H1 (cell line): Measurements from ENCODE around the gene SNX12. TPM values are rescaled to one million over a fixed set of nuclear protein-coding genes. Genes with fewer than 3 reads are reported as not detected.
A peak's percentile ranks its signal among the peaks of the same experiment; 100 is the strongest.

ENCODE experiments used
- CTCF ChIA-PET: fragments of 300-600 bp; sonication (Branson Sonifier 250); formaldehyde crosslinking; loops from one replicate; lab custom pipeline; 2021; ENCODE audit not compliant: partially characterized antibody; lab: Charles Lee
- POLR2A ChIA-PET: fragments of 300-600 bp; sonication (Branson Sonifier 250); formaldehyde crosslinking; loops from one replicate; lab custom pipeline; 2021; ENCODE audit warnings: inconsistent platforms; ENCODE audit not compliant: partially characterized antibody; lab: Charles Lee
- DNase-seq, 2 experiments: peaks; one replicate each; pipeline versions ENCODE4 v3.0.0 to v3.0.0-alpha.2; 2010 to 2022; ENCODE audit warnings: low spot score in 2 of 2, low read depth in 1 of 2, mixed read lengths in 1 of 2
- FAIRE-seq: peaks from 2 replicates; lab custom pipeline; 2011; peaks lifted over from hg19 to GRCh38; lab: Jason Lieb, UNC
- H2AFZ ChIP-seq: 2 replicates; pipeline ENCODE4 v1.8.1; 2012; ENCODE audit warnings: low read length, inconsistent platforms
- H2AK5ac ChIP-seq: 2 replicates; pipeline ENCODE4 v1.6.1; 2013; ENCODE audit warnings: low read depth, low read length
- H2BK120ac ChIP-seq: replicated peaks from 2 replicates; pipeline ENCODE3; 2013; ENCODE audit warnings: low read depth, low read length, inconsistent platforms
- H2BK12ac ChIP-seq: 2 replicates; pipeline ENCODE4 v1.6.1; 2013; ENCODE audit warnings: low read depth, low read length
- H2BK15ac ChIP-seq: 2 replicates; pipeline ENCODE4 v1.6.1; 2013; ENCODE audit warnings: low read length
- H2BK20ac ChIP-seq: 2 replicates; pipeline ENCODE4 v1.6.1; 2013; ENCODE audit warnings: low read length
- H2BK5ac ChIP-seq: 2 replicates; pipeline ENCODE4 v1.6.1; 2013; ENCODE audit warnings: low read depth, low read length
- H3K14ac ChIP-seq: 2 replicates; pipeline ENCODE4 v1.6.1; 2013; ENCODE audit warnings: inconsistent platforms; ENCODE audit not compliant: insufficient read length
- H3K18ac ChIP-seq: 2 replicates; pipeline ENCODE4 v1.6.1; 2013; ENCODE audit warnings: low read length; ENCODE audit errors: extremely low read depth
- H3K23ac ChIP-seq: 2 replicates; pipeline ENCODE4 v1.6.1; 2013; ENCODE audit warnings: inconsistent platforms; ENCODE audit not compliant: insufficient read length
- H3K23me2 ChIP-seq: 2 replicates; pipeline ENCODE4 v1.6.1; 2013; ENCODE audit warnings: low read depth, low read length
- H3K27ac ChIP-seq: 2 replicates; pipeline ENCODE4 v1.6.1; 2011; ENCODE audit warnings: low read depth, low read length, inconsistent platforms
- H3K27me3 ChIP-seq, 4 experiments: replicated peaks in 1 of 4; 1 replicate in 1 of 4; 2 replicates in 3 of 4; pipeline versions ENCODE4 v1.6.1 to v1.8.1; 2011 to 2013; ENCODE audit warnings: low read length in 3 of 4, mild to moderate bottlenecking in 3 of 4, inconsistent platforms in 2 of 4, mixed read lengths in 2 of 4, moderate library complexity in 1 of 4; ENCODE audit not compliant: control insufficient read depth in 3 of 4, insufficient read depth in 3 of 4; ENCODE audit errors: extremely low read depth in 1 of 4
- H3K36me3 ChIP-seq, 4 experiments: 2 replicates each; pipeline versions ENCODE4 v1.6.1 to v1.8.1; 2011 to 2013; ENCODE audit warnings: mild to moderate bottlenecking in 4 of 4, low read length in 3 of 4, moderate library complexity in 2 of 4, control low read depth in 1 of 4, inconsistent platforms in 1 of 4; ENCODE audit not compliant: insufficient read depth in 4 of 4, control insufficient read depth in 2 of 4
- H3K4ac ChIP-seq: replicated peaks from 2 replicates; pipeline ENCODE3; 2013; ENCODE audit warnings: low read length, low read depth, mixed read lengths, inconsistent platforms; ENCODE audit not compliant: insufficient read length
- H3K4me1 ChIP-seq, 4 experiments: replicated peaks in 1 of 4; 1 replicate in 1 of 4; 2 replicates in 3 of 4; pipeline versions ENCODE4 v1.6.1 to v1.8.1; 2011 to 2013; ENCODE audit warnings: low read length in 3 of 4, inconsistent platforms in 2 of 4, mixed read lengths in 1 of 4; ENCODE audit not compliant: insufficient read depth in 4 of 4, control insufficient read depth in 3 of 4
- H3K4me2 ChIP-seq, 2 experiments: 2 replicates each; pipeline versions ENCODE4 v1.6.1 to v1.8.1; 2011 to 2013; ENCODE audit warnings: low read depth in 2 of 2, low read length in 2 of 2, control low read depth in 1 of 2, inconsistent platforms in 1 of 2, mild to moderate bottlenecking in 1 of 2; ENCODE audit not compliant: insufficient read depth in 1 of 2
- H3K4me3 ChIP-seq, 4 experiments: fragments of 200-600, 300-600 bp in 1 of 4; sonication (generic), shearing (Covaris generic), sonication (Bioruptor Twin) in 1 of 4; 2 replicates each; pipeline versions ENCODE4 v1.5.1 to v1.8.1; 2011 to 2016; ENCODE audit warnings: low read length in 4 of 4, low read depth in 3 of 4, control low read depth in 2 of 4, inconsistent platforms in 2 of 4, mild to moderate bottlenecking in 2 of 4, mixed read lengths in 1 of 4, moderate library complexity in 1 of 4; ENCODE audit not compliant: insufficient read depth in 2 of 4; ENCODE audit errors: extremely low read depth in 1 of 4
- H3K56ac ChIP-seq: replicated peaks from 2 replicates; pipeline ENCODE3; 2013; ENCODE audit warnings: low read depth, mild to moderate bottlenecking, mixed read lengths, low read length, inconsistent platforms; ENCODE audit not compliant: insufficient read length
- H3K79me1 ChIP-seq: 2 replicates; pipeline ENCODE4 v1.6.1; 2013; ENCODE audit warnings: low read depth, low read length, control low read depth
- H3K79me2 ChIP-seq, 2 experiments: 2 replicates each; pipeline versions ENCODE4 v1.6.1 to v1.8.1; 2012 to 2013; ENCODE audit warnings: low read length in 2 of 2, mild to moderate bottlenecking in 2 of 2, inconsistent platforms in 1 of 2; ENCODE audit not compliant: insufficient read depth in 2 of 2, control insufficient read depth in 1 of 2
- H3K9ac ChIP-seq, 4 experiments: replicated peaks in 1 of 4; 1 replicate in 1 of 4; 2 replicates in 3 of 4; pipeline versions ENCODE4 v1.6.1 to v1.8.1; 2011 to 2013; ENCODE audit warnings: low read depth in 3 of 4, low read length in 3 of 4, control low read depth in 2 of 4, mild to moderate bottlenecking in 2 of 4, moderate library complexity in 2 of 4, inconsistent platforms in 1 of 4; ENCODE audit errors: extremely low read depth in 1 of 4
- H3K9me3 ChIP-seq, 2 experiments: 2 replicates each; pipeline versions ENCODE4 v1.6.1 to v1.8.1; 2012 to 2013; ENCODE audit warnings: mild to moderate bottlenecking in 2 of 2, moderate library complexity in 2 of 2, control low read depth in 1 of 2, inconsistent platforms in 1 of 2, low read depth in 1 of 2, low read length in 1 of 2, mixed read lengths in 1 of 2; ENCODE audit not compliant: insufficient read depth in 2 of 2
- H4K20me1 ChIP-seq, 2 experiments: replicated peaks in 1 of 2; 2 replicates each; pipeline versions ENCODE3 to v1.8.1; 2011 to 2013; ENCODE audit warnings: inconsistent platforms in 2 of 2, low read length in 2 of 2, mild to moderate bottlenecking in 1 of 2; ENCODE audit not compliant: insufficient read depth in 2 of 2, control insufficient read depth in 1 of 2
- H4K5ac ChIP-seq: 2 replicates; pipeline ENCODE4 v1.6.1; 2013; ENCODE audit warnings: low read length, low read depth, mixed read lengths, inconsistent platforms; ENCODE audit not compliant: insufficient read length
- H4K8ac ChIP-seq: 2 replicates; pipeline ENCODE4 v1.8.0; 2013; ENCODE audit warnings: mild to moderate bottlenecking, moderate library complexity, low read length, inconsistent platforms; ENCODE audit not compliant: insufficient read depth; ENCODE audit errors: extremely low read depth
- H4K91ac ChIP-seq: replicated peaks from 2 replicates; pipeline ENCODE3; 2013; ENCODE audit warnings: low read length, mixed read lengths, inconsistent platforms; ENCODE audit not compliant: insufficient read length
- CTCF ChIP-seq, 3 experiments: IDR thresholded peaks; 1 replicate in 2 of 3; 2 replicates in 1 of 3; pipeline versions ENCODE4 v1.5.1 to v1.6.1; 2011; ENCODE audit warnings: low read length in 3 of 3, mild to moderate bottlenecking in 3 of 3, inconsistent platforms in 2 of 3, low read depth in 1 of 3, moderate library complexity in 1 of 3; ENCODE audit not compliant: insufficient read depth in 1 of 3; ENCODE audit errors: control extremely low read depth in 1 of 3
- EGR1 ChIP-seq: IDR thresholded peaks from 2 replicates; pipeline ENCODE4 v1.6.1; 2011; ENCODE audit warnings: low read depth, low read length, borderline replicate concordance
- EZH2 ChIP-seq: fragments of 200-600 bp; sonication (generic); IDR thresholded peaks from 2 replicates; pipeline ENCODE4 v1.7.1; 2012; ENCODE audit warnings: low read depth, mild to moderate bottlenecking, moderate library complexity, low read length, inconsistent platforms; ENCODE audit not compliant: severe bottlenecking
- HDAC2 ChIP-seq, 2 experiments: fragments of 300-600 bp in 1 of 2; sonication (generic) in 1 of 2; IDR thresholded peaks; 2 replicates each; pipeline ENCODE4 v1.6.1; 2011 to 2012; ENCODE audit warnings: low read depth in 2 of 2, low read length in 2 of 2, mild to moderate bottlenecking in 2 of 2, moderate library complexity in 2 of 2, borderline replicate concordance in 1 of 2, inconsistent platforms in 1 of 2
- RAD21 ChIP-seq, 2 experiments: IDR thresholded peaks in 1 of 2; conservative IDR thresholded peaks in 1 of 2; 2 replicates each; pipeline ENCODE4 v1.6.1; 2011; ENCODE audit warnings: low read depth in 2 of 2, low read length in 2 of 2, improper control_type of control experiment in 1 of 2, inconsistent platforms in 1 of 2, mild to moderate bottlenecking in 1 of 2, moderate library complexity in 1 of 2
- SP1 ChIP-seq: IDR thresholded peaks from 2 replicates; pipeline ENCODE4 v1.6.1; 2011; ENCODE audit warnings: low read depth, low read length
- TEAD4 ChIP-seq: IDR thresholded peaks from 2 replicates; pipeline ENCODE4 v1.6.1; 2012; ENCODE audit warnings: low read depth, low read length, inconsistent platforms, mixed read lengths
- ZNF274 ChIP-seq: IDR thresholded peaks from 2 replicates; pipeline ENCODE4 v1.7.0; 2012; ENCODE audit warnings: low read length, borderline replicate concordance; ENCODE audit errors: extremely low read depth
- WGBS, 2 experiments: shearing (Covaris generic) in 1 of 2; methylation state at CpG; one replicate each; pipeline versions ENCODE4 v1.1.6 to v1.1.7; 2013 to 2015; ENCODE audit warnings: low lambda C conversion rate in 2 of 2, mixed read lengths in 2 of 2, inconsistent platforms in 1 of 2, low coverage in 1 of 2, missing lambda C conversion rate in 1 of 2; ENCODE audit not compliant: insufficient replicate concordance in 2 of 2, insufficient coverage in 1 of 2, insufficient read length in 1 of 2; ENCODE audit errors: extremely low coverage in 1 of 2, missing lambda C conversion rate in 1 of 2; 5-methylcytosine and 5-hydroxymethylcytosine counted together
- polyA plus RNA-seq, 7 experiments: library from polyadenylated mRNA; depleted of rRNA in 3 of 7; stranded (reverse) in 5 of 7; unstranded in 2 of 7; fragments of >200 nt in 5 of 7; fragments of 200-250 nt in 2 of 7; gene quantifications; 1 replicate in 5 of 7; 2 replicates in 1 of 7; 4 replicates in 1 of 7; pipeline versions ENCODE4 v1.2.1 to v1.2.3, GENCODE V29; 2011 to 2013; ENCODE audit warnings: missing spikeins in 2 of 7, mixed read lengths in 2 of 7
- total RNA-seq: library from RNA; stranded (reverse); fragmentation: NEBNext Ultra II Directional; extraction: Animal tissue kit (Norgen Biotek cat#: 25700); gene quantifications from 2 replicates; pipeline ENCODE4 v1.2.1, GENCODE V29; 2021

Gene SNX12
- total and polyA plus RNA-seq, 2 of the 8 experiments (the other 6 are each of a cell fraction or from before 2014, with no cell fraction given) = 72.1 to 74.2 TPM

- Histone ChIP-seq H3K79me1 (no peaks in the 10 kb centered on the region; the same call in 1 of the 2 replicates), H2BK20ac (no peak overlapping the region), H3K18ac (no peak overlapping the region), H2AK5ac (no peak overlapping the region), H3K36me3 (peaks cover 0 to 6% (median 0%) of the 10 kb centered on the region in 4 experiments; a peak in 1 of 8 replicates), H4K20me1 (peaks cover 0 to 2% of the 10 kb centered on the region in 2 experiments), H2BK15ac (no peak overlapping the region), H2AFZ (no peak overlapping the region), H3K4me1 (peaks cover 7 to 28% (median 17%) of the 10 kb centered on the region in 4 experiments), H3K4me2 (peak overlapping the region; percentile 68 to 95), H3K14ac (no peak overlapping the region), H2BK120ac (no peak overlapping the region), H3K79me2 (peaks cover 0 to 8% of the 10 kb centered on the region in 2 experiments; a peak in 2 of 4 replicates), H3K9ac (no peak overlapping the region), H3K27me3 (peaks cover 0 to 5% (median 0%) of the 10 kb centered on the region in 4 experiments; a peak in 1 of 7 replicates), H3K9me3 (no peaks in the 10 kb centered on the region), H3K23ac (no peak overlapping the region), H3K27ac (no peak overlapping the region), H3K4ac (no peak overlapping the region), H2BK5ac (0 out of 2 replicates have a peak overlapping the region, but pooled peaks have one; percentile 10), H2BK12ac (no peak overlapping the region), H3K4me3 (peak overlapping the region in 1 of 4 experiments; percentile 53; a peak in 2 of 8 replicates), H3K56ac (no peak overlapping the region), H4K5ac (no peak overlapping the region), H3K23me2 (peaks cover 8% of the 10 kb centered on the region), H4K8ac (no peak overlapping the region; the same call in 1 of the 2 replicates), H4K91ac (no peak overlapping the region)
- DNase-seq (no peak), FAIRE-seq (no peak)
- ChIA-PET POLR2A (no interaction called here), CTCF (interaction anchor here (0.9 kb wide), 1 partner anchor 32 kb away, joined by 6 read pairs; no protein-coding TSS in a partner anchor)
- 21% methylated on average over 2 of the region's 2 CpGs; no CpG with 5 or more reads in 1 of the 2 experiments for WGBS, 2 experiments
- TF ChIP-seq CTCF (IDR thresholded peaks at IDR 0.05; ENCODE audit: control extremely low read depth in 1 of 3, insufficient read depth in 1 of 3, low read depth in 1 of 3, low read length in 3 of 3) (peak; percentile 28 to 43 (median 29)), SP1 (no peak), RAD21 (IDR thresholded peaks at IDR 0.05 in 1 of 2, conservative IDR thresholded peaks at IDR 0.05 in 1 of 2; ENCODE audit: low read depth in 2 of 2, low read length in 2 of 2) (peak; percentile 22 to 48), EGR1 (no peak), TEAD4 (no peak), ZNF274 (no peak), HDAC2 (IDR thresholded peaks at IDR 0.05; ENCODE audit: borderline replicate concordance in 1 of 2, low read depth in 2 of 2, low read length in 2 of 2) (peak in 1 of 2 experiments; percentile 77; a peak in 1 of 4 replicates), EZH2 (no peak)
These were observed 30.2 kb upstream of the SNX12 start for GRCh38 chrX:71098302-71098701.
